ENCODE results near the gene ARMH3. TPM values are rescaled to one million over a fixed set of nuclear protein-coding genes. Genes with fewer than 3 reads are reported as not detected.

ARMH3 gene
- total and polyA plus RNA-seq, 2 experiments from 2014 or later = 8.7 to 11.1 TPM

- no peak for TF ChIP-seq REST (IDR thresholded peaks at IDR 0.05; ENCODE audit: unreplicated experiment)
- no peak for TF ChIP-seq ETS1 (IDR thresholded peaks at IDR 0.05)
- no peak for TF ChIP-seq EZH2phosphoT487 (IDR thresholded peaks at IDR 0.05; ENCODE audit: unreplicated experiment)
- no peak for TF ChIP-seq EZH2 (IDR thresholded peaks at IDR 0.05; ENCODE audit: low read depth, unreplicated experiment)
- TF ChIP-seq JUNB (IDR thresholded peaks at IDR 0.05; ENCODE audit: unreplicated experiment) = no peak
Observed at GRCh38 chr10:101997803-101998202, 58.2 kb downstream of the ARMH3 start (continued).

GRCh38 chr10:101995451-101996063, 60.4 kb downstream of the ARMH3 start:
- H3F3A ChIP-seq (replicated peaks; ENCODE audit: low read depth) = no peaks in the 10 kb centered on the region
- H3K27ac Mint-ChIP-seq = no peak overlapping the region; the same call in 1 of the 2 replicates
- no peak overlapping the region for H3K27ac ChIP-seq (ENCODE audit: low read depth)
- no peaks in the 10 kb centered on the region for H3K4me1 ChIP-seq (ENCODE audit: insufficient read depth)
- no peaks in the 10 kb centered on the region for H3K79me2 ChIP-seq (replicated peaks; ENCODE audit: insufficient read depth)
- H4K20me1 ChIP-seq (replicated peaks; ENCODE audit: insufficient read depth) = no peaks in the 10 kb centered on the region; the same call in 1 of the 2 replicates
- no peaks in the 10 kb centered on the region for H3K4me1 Mint-ChIP-seq
- no peaks in the 10 kb centered on the region for H3K9me3 Mint-ChIP-seq
- H3K4me2 ChIP-seq = no peak overlapping the region
- H3K4me3 Mint-ChIP-seq = no peak overlapping the region
- no peaks in the 10 kb centered on the region for H3K9me2 ChIP-seq (ENCODE audit: insufficient read depth)
- peaks cover 4% of the 10 kb centered on the region; the same call in 1 of the 2 replicates for H3K36me3 ChIP-seq (ENCODE audit: insufficient read depth)
- H3K4me3 ChIP-seq = no peak overlapping the region
- no peak for TF ChIP-seq EZH2phosphoT487 (IDR thresholded peaks at IDR 0.05; ENCODE audit: unreplicated experiment)
- no peak overlapping the region for H2AFZ ChIP-seq
- DNase-seq (ENCODE audit: low spot score) (no peak), ATAC-seq (no peak)
- H3K27me3 ChIP-seq (ENCODE audit: insufficient read depth) = no peaks in the 10 kb centered on the region
- H3K27me3 Mint-ChIP-seq (ENCODE audit: insufficient read depth, low read depth, poor library complexity) = no peaks in the 10 kb centered on the region
- peaks cover 9% of the 10 kb centered on the region; the same call in 2 of the 3 replicates for H3K36me3 Mint-ChIP-seq (ENCODE audit: low read depth)

GRCh38 chr10:101993651-101994200, 62.2 kb downstream of the ARMH3 start:
- no peaks in the 10 kb centered on the region for H3K4me1 Mint-ChIP-seq
- peaks cover 6% of the 10 kb centered on the region; the same call in 1 of the 2 replicates for H3K36me3 ChIP-seq (ENCODE audit: insufficient read depth)
- ATAC-seq (no peak), DNase-seq (ENCODE audit: low spot score) (no peak)
- H3K79me2 ChIP-seq (replicated peaks; ENCODE audit: insufficient read depth) = no peaks in the 10 kb centered on the region
- H3K9me2 ChIP-seq (ENCODE audit: insufficient read depth) = no peaks in the 10 kb centered on the region
- H4K20me1 ChIP-seq (replicated peaks; ENCODE audit: insufficient read depth) = no peaks in the 10 kb centered on the region; the same call in 1 of the 2 replicates
- H3K27ac ChIP-seq (ENCODE audit: low read depth) = no peak overlapping the region
- H3K4me2 ChIP-seq = no peak overlapping the region
- peaks cover 19% of the 10 kb centered on the region; the same call in 2 of the 3 replicates for H3K36me3 Mint-ChIP-seq (ENCODE audit: low read depth)
- H3K4me1 ChIP-seq (ENCODE audit: insufficient read depth) = no peaks in the 10 kb centered on the region
- H3K27ac Mint-ChIP-seq = no peak overlapping the region
- H3K4me3 Mint-ChIP-seq = no peak overlapping the region
- H2AFZ ChIP-seq = no peak overlapping the region
- no peaks in the 10 kb centered on the region for H3K27me3 Mint-ChIP-seq (ENCODE audit: insufficient read depth, low read depth, poor library complexity)
- H3K4me3 ChIP-seq = no peak overlapping the region
- H3F3A ChIP-seq (replicated peaks; ENCODE audit: low read depth) = no peaks in the 10 kb centered on the region
- H3K9me3 Mint-ChIP-seq = no peaks in the 10 kb centered on the region
- H3K27me3 ChIP-seq (ENCODE audit: insufficient read depth) = no peaks in the 10 kb centered on the region
- TF ChIP-seq CTCF (conservative IDR thresholded peaks at IDR 0.05; ENCODE audit: low read depth in 2 of 2) = no peak
- TF ChIP-seq ETS1 (IDR thresholded peaks at IDR 0.05) = no peak
- TF ChIP-seq JUNB (IDR thresholded peaks at IDR 0.05; ENCODE audit: unreplicated experiment) = no peak
- TF ChIP-seq ZNF114 (CRISPR knock-in tag; IDR thresholded peaks at IDR 0.05) = no peak
- TF ChIP-seq NANOG (IDR thresholded peaks at IDR 0.05; ENCODE audit: borderline replicate concordance) = no peak
- no peak for TF ChIP-seq ZNF331 (CRISPR knock-in tag; IDR thresholded peaks at IDR 0.05; ENCODE audit: low read depth)
